Natural killer cell (primary cell): ENCODE results near the gene MET. TPM values are rescaled to one million over a fixed set of nuclear protein-coding genes. Genes with fewer than 3 reads are reported as not detected.

Experiments
- ATAC-seq, 3 donors: fragments of 150-1000 bp in 2 of 3; fragments of 200-7000 bp in 1 of 3; cut with Tn5 transposase; 1 replicate in 1 of 3; 2 replicates in 2 of 3; pipeline ENCODE4 v1.10.0; 2021; ENCODE audit warnings: mild to moderate bottlenecking in 2 of 3, moderate library complexity in 2 of 3
- DNase-seq, 2 donors: peaks; one replicate each; pipeline versions ENCODE4 v3.0.0 to v3.0.0-alpha.2; 2013 to 2021; ENCODE audit warnings: mixed read lengths in 1 of 2
- H3K27ac ChIP-seq: one replicate; pipeline ENCODE4 v1.5.1; 2013; ENCODE audit warnings: mild to moderate bottlenecking, low read length
- H3K27me3 ChIP-seq: one replicate; pipeline ENCODE4 v1.6.1; 2013; ENCODE audit warnings: low read length; ENCODE audit not compliant: control insufficient read depth, insufficient read depth
- H3K36me3 ChIP-seq: one replicate; pipeline ENCODE4 v1.6.1; 2013; ENCODE audit warnings: low read length; ENCODE audit not compliant: control insufficient read depth, insufficient read depth
- H3K4me1 ChIP-seq: one replicate; pipeline ENCODE4 v1.6.1; 2013; ENCODE audit warnings: low read length; ENCODE audit not compliant: control insufficient read depth, insufficient read depth
- H3K4me3 ChIP-seq: one replicate; pipeline ENCODE4 v1.5.1; 2013; ENCODE audit warnings: low read length
- H3K9me3 ChIP-seq: one replicate; pipeline ENCODE4 v1.6.1; 2013; ENCODE audit warnings: low read length; ENCODE audit not compliant: control insufficient read depth, insufficient read depth
- H3K27ac Mint-ChIP-seq, 2 donors: one replicate each; pipeline ENCODE4 v1.8.0; 2022; ENCODE audit warnings: mild to moderate bottlenecking in 2 of 2, mixed read lengths in 2 of 2, moderate library complexity in 1 of 2
- H3K27me3 Mint-ChIP-seq, 2 donors: one replicate each; pipeline ENCODE4 v1.8.0; 2022; ENCODE audit warnings: low read depth in 2 of 2, mixed read lengths in 2 of 2
- H3K36me3 Mint-ChIP-seq: one replicate; pipeline ENCODE4 v1.8.0; 2022; ENCODE audit warnings: mixed read lengths
- H3K4me1 Mint-ChIP-seq, 2 donors: one replicate each; pipeline ENCODE4 v1.8.0; 2022; ENCODE audit warnings: mixed read lengths in 2 of 2
- H3K4me3 Mint-ChIP-seq: one replicate; pipeline ENCODE4 v1.8.0; 2022; ENCODE audit warnings: mild to moderate bottlenecking, moderate library complexity, mixed read lengths
- H3K9me3 Mint-ChIP-seq, 2 donors: one replicate each; pipeline ENCODE4 v1.8.0; 2022; ENCODE audit warnings: mixed read lengths in 2 of 2
- WGBS: methylation state at CpG from one replicate; pipeline ENCODE4 v1.1.7; 2013; ENCODE audit warnings: missing lambda C conversion rate; ENCODE audit not compliant: insufficient coverage; 5-methylcytosine and 5-hydroxymethylcytosine counted together
- intact Hi-C: fragments of 100-400 bp; cut with micrococcal nuclease; formaldehyde crosslinking; loops from one replicate; pipeline ENCODE4 v1.14.2; 2022
- total RNA-seq, 4 donors: library from RNA; stranded (reverse); fragments of 120-200 nt in 1 of 4; gene quantifications; one replicate each; pipeline versions ENCODE4 v1.2.3 to v1.2.4, GENCODE V29; 2013 to 2022
- TF ChIP-seq, protein P1 (sequence below): fragments of 200-600 bp; IDR thresholded peaks from one replicate; pipeline ENCODE4 v1.8.0; 2022; ENCODE audit warnings: antibody characterized with exemption

MET gene
- total RNA-seq, 3 donors from 2014 or later (not counting 1 experiment from before 2014, with no cell fraction given), result 0.16 TPM; not detected in 2

DNA sequence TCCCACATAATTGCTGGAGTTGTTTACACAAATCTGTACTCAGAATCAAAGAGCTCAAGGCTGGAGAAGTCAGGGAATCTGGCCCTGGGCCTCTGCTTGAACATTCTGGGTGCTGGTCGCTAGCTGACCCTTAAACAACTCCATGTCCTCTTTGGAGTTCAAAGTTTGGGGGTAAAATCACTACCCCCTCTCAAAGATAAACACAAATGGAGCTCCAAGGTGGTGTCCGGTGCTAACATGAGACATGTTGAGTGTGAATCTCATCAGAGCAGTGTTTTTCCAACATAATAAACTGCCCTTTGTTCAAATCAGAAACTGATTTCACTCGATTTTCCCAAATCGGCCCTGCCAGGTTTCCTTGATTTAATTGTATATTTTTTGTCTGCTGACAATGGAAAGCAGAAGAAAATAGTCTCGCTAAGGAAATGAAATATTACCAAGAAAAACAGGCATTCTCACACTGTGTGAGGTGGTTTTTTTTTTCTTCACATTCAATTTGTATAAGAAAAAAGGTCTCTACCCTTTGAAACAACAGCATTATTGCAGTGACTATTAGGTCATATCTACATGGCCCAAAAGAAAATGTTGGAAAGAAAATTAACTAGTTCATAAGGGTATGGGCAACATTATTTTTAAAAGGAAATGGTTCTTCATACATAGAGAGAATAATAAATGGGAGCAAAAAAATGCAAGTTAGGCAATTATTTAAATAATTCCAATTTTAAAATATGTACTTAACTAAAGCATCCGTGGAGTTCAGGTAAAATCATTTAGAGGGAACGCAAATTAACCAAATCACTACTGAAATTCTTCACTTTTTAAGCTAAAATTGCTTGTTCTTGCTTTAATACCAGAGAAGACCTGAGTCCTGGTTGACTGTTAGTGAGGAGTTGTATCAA lies 134.3 kb downstream of the MET start:
- Histone ChIP-seq H3K27me3 (no peaks in the 10 kb centered on the region), H3K27ac (no peak overlapping the region), H3K36me3 (no peaks in the 10 kb centered on the region), H3K4me3 (no peak overlapping the region), H3K9me3 (no peaks in the 10 kb centered on the region), H3K4me1 (no peaks in the 10 kb centered on the region)
- intact Hi-C loops, result loop anchor here (10.0 kb wide), 2 partner anchors 211 to 551 kb away; no protein-coding TSS in a partner anchor
- WGBS, result 86% methylated on average over 2 of the region's 7 CpGs
- Mint-ChIP-seq H3K4me1 (peaks cover 0 to 6% of the 10 kb centered on the region in 2 donors), H3K36me3 (no peaks in the 10 kb centered on the region), H3K27ac (no peak overlapping the region), H3K4me3 (no peak overlapping the region), H3K9me3 (no peaks in the 10 kb centered on the region), H3K27me3 (peaks cover under 1 to 6% of the 10 kb centered on the region in 2 donors)
- no peak for DNase-seq
- TF ChIP-seq, protein P1, sequence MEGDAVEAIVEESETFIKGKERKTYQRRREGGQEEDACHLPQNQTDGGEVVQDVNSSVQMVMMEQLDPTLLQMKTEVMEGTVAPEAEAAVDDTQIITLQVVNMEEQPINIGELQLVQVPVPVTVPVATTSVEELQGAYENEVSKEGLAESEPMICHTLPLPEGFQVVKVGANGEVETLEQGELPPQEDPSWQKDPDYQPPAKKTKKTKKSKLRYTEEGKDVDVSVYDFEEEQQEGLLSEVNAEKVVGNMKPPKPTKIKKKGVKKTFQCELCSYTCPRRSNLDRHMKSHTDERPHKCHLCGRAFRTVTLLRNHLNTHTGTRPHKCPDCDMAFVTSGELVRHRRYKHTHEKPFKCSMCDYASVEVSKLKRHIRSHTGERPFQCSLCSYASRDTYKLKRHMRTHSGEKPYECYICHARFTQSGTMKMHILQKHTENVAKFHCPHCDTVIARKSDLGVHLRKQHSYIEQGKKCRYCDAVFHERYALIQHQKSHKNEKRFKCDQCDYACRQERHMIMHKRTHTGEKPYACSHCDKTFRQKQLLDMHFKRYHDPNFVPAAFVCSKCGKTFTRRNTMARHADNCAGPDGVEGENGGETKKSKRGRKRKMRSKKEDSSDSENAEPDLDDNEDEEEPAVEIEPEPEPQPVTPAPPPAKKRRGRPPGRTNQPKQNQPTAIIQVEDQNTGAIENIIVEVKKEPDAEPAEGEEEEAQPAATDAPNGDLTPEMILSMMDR, result no peak
- no peak for ATAC-seq

- intact Hi-C loops, result loop anchor here (10.0 kb wide), 2 partner anchors 212 to 552 kb away; no protein-coding TSS in a partner anchor
These were observed 135.1 kb downstream of the MET start for GRCh38 chr7:116807011-116807560.

DNA sequence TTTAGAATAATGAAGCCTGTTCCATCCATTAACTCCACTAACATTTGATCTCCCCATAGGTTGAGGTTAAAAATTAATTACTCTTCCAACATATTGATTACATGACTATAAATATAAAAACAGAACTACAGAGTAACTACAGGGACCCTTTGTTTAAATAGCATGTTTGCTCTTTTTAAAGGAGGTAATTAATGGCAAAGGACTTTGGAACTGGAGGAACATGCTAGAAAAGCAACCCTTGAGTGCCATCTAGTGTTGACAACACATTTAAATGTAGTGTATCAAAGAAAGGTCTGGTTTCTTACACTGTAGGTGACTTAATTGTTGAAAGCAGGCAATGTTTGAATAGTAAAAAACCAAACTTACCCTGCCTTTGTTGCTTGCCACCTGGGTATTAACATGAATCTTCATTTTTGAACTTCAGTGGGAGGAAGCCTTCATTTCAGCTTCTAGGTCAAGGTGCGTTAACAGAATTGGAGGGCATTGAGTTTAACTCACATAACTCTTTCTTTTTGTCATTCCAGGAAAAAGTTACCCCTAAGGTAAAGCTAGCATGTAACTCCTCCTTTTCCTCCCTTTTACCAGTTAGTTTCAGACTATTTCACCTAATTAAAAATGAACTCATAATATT lies 137.8 kb downstream of the MET start:
- intact Hi-C loops, result loop anchor here (2.0 to 10.0 kb wide), 3 partner anchors 215 to 637 kb away; no protein-coding TSS in a partner anchor
- H3K36me3 Mint-ChIP-seq, result no peaks in the 10 kb centered on the region
- H3K27me3 Mint-ChIP-seq, result no peaks in the 10 kb centered on the region
- Histone ChIP-seq H3K27ac (no peak overlapping the region), H3K9me3 (no peaks in the 10 kb centered on the region), H3K4me1 (no peaks in the 10 kb centered on the region), H3K27me3 (no peaks in the 10 kb centered on the region), H3K4me3 (no peak overlapping the region), H3K36me3 (no peaks in the 10 kb centered on the region)
- TF ChIP-seq, protein P1, result peak; percentile 52
- H3K4me1 Mint-ChIP-seq, result no peaks in the 10 kb centered on the region
- H3K27ac Mint-ChIP-seq, result no peak overlapping the region
- 94% methylated on average over 1 of the region's 1 CpG for WGBS
- peak in 1 of 2 donors; percentile 66 for DNase-seq
- peak in 2 of 3 donors; percentile 48 to 52 for ATAC-seq
- no peaks in the 10 kb centered on the region for H3K9me3 Mint-ChIP-seq
- no peak overlapping the region for H3K4me3 Mint-ChIP-seq

More at GRCh38 chr7:116807011-116807560, 135.1 kb downstream of the MET start:
- Mint-ChIP-seq H3K4me3 (no peak overlapping the region), H3K27ac (no peak overlapping the region), H3K9me3 (no peaks in the 10 kb centered on the region), H3K4me1 (peaks cover 0 to 6% of the 10 kb centered on the region in 2 donors), H3K27me3 (peaks cover 0 to 6% of the 10 kb centered on the region in 2 donors), H3K36me3 (no peaks in the 10 kb centered on the region)
- no peaks in the 10 kb centered on the region for H3K9me3 ChIP-seq
- no peaks in the 10 kb centered on the region for H3K36me3 ChIP-seq
- DNase-seq (no peak), ATAC-seq (no peak)
- no peaks in the 10 kb centered on the region for H3K4me1 ChIP-seq
- H3K4me3 ChIP-seq, result no peak overlapping the region
- whole genome bisulfite sequencing, result 100% methylated on average over 3 of the region's 3 CpGs
- no peak overlapping the region for H3K27ac ChIP-seq
- TF ChIP-seq, protein P1, result no peak
- H3K27me3 ChIP-seq, result no peaks in the 10 kb centered on the region
